H9 (cell line): ENCODE data around the gene RCAN3. TPM values are rescaled to one million over a fixed set of nuclear protein-coding genes. Genes with fewer than 3 reads are reported as not detected.

ENCODE experiments used
- DNase-seq: peaks from one replicate; pipeline ENCODE4 v3.0.0-alpha.2; 2017
- H2AFZ ChIP-seq: one replicate; pipeline ENCODE4 v1.6.1; 2013; ENCODE audit warnings: mild to moderate bottlenecking, low read length, control low read depth, moderate library complexity
- H2AK5ac ChIP-seq: 2 replicates; pipeline ENCODE4 v1.6.1; 2013; ENCODE audit warnings: low read length, control low read depth, mixed read lengths; ENCODE audit not compliant: insufficient read length
- H2BK120ac ChIP-seq: one replicate; pipeline ENCODE4 v1.6.1; 2013; ENCODE audit warnings: low read depth, mild to moderate bottlenecking, low read length, control low read depth, inconsistent platforms; ENCODE audit not compliant: poor library complexity, severe bottlenecking
- H2BK12ac ChIP-seq: 2 replicates; pipeline ENCODE4 v1.6.1; 2013; ENCODE audit warnings: low read length, control low read depth, mixed read lengths, low read depth; ENCODE audit not compliant: insufficient read length
- H2BK15ac ChIP-seq: 2 replicates; pipeline ENCODE4 v1.6.1; 2013; ENCODE audit warnings: low read depth, low read length, control low read depth
- H2BK20ac ChIP-seq: one replicate; pipeline ENCODE4 v1.6.1; 2013; ENCODE audit warnings: low read depth, mild to moderate bottlenecking, low read length, control low read depth, inconsistent platforms; ENCODE audit not compliant: poor library complexity, severe bottlenecking
- H2BK5ac ChIP-seq: 2 replicates; pipeline ENCODE4 v1.6.1; 2013; ENCODE audit warnings: low read length, control low read depth, mixed read lengths; ENCODE audit not compliant: insufficient read length
- H3K14ac ChIP-seq: 2 replicates; pipeline ENCODE4 v1.6.1; 2013; ENCODE audit warnings: low read length, control low read depth; ENCODE audit not compliant: insufficient read depth
- H3K18ac ChIP-seq: 2 replicates; pipeline ENCODE4 v1.6.1; 2013; ENCODE audit warnings: low read depth, mild to moderate bottlenecking, mixed read lengths, low read length, control low read depth; ENCODE audit not compliant: insufficient read length
- H3K23ac ChIP-seq: 2 replicates; pipeline ENCODE4 v1.6.1; 2013; ENCODE audit warnings: low read length, control low read depth, mixed read lengths, low read depth; ENCODE audit not compliant: insufficient read length
- H3K23me2 ChIP-seq: 2 replicates; pipeline ENCODE4 v1.6.1; 2013; ENCODE audit warnings: low read depth, mild to moderate bottlenecking, mixed read lengths, low read length, control low read depth; ENCODE audit not compliant: insufficient read length, poor library complexity, severe bottlenecking
- H3K27ac ChIP-seq: 2 replicates; pipeline ENCODE4 v1.5.1; 2013; ENCODE audit warnings: low read length, control low read depth, mixed read lengths, low read depth; ENCODE audit not compliant: insufficient read length
- H3K27me3 ChIP-seq: 2 replicates; pipeline ENCODE4 v1.6.1; 2013; ENCODE audit warnings: low read length, control low read depth, inconsistent platforms; ENCODE audit not compliant: insufficient read depth
- H3K4ac ChIP-seq: 2 replicates; pipeline ENCODE4 v1.6.1; 2013; ENCODE audit warnings: low read depth, mild to moderate bottlenecking, control low read depth, inconsistent platforms, low read length, moderate library complexity
- H3K4me1 ChIP-seq: 2 replicates; pipeline ENCODE4 v1.6.1; 2013; ENCODE audit warnings: low read length, control low read depth, inconsistent platforms; ENCODE audit not compliant: insufficient read depth
- H3K4me2 ChIP-seq: 2 replicates; pipeline ENCODE4 v1.6.1; 2013; ENCODE audit warnings: low read length, control low read depth, mixed read lengths; ENCODE audit not compliant: insufficient read length, insufficient read depth
- H3K56ac ChIP-seq: 2 replicates; pipeline ENCODE4 v1.6.1; 2013; ENCODE audit warnings: low read depth, mild to moderate bottlenecking, mixed read lengths, low read length, control low read depth; ENCODE audit not compliant: insufficient read length
- H3K79me1 ChIP-seq: 2 replicates; pipeline ENCODE4 v1.6.1; 2013; ENCODE audit warnings: low read depth, mild to moderate bottlenecking, moderate library complexity, low read length, control low read depth, inconsistent platforms; ENCODE audit not compliant: insufficient read depth, poor library complexity, severe bottlenecking
- H3K79me2 ChIP-seq: 2 replicates; pipeline ENCODE4 v1.6.1; 2013; ENCODE audit warnings: low read length, control low read depth, inconsistent platforms; ENCODE audit not compliant: insufficient read depth
- H3K9ac ChIP-seq: 2 replicates; pipeline ENCODE4 v1.6.1; 2013; ENCODE audit warnings: low read length, control low read depth, mixed read lengths; ENCODE audit not compliant: insufficient read length; ENCODE audit errors: extremely low read depth
- H3K9me3 ChIP-seq: one replicate; pipeline ENCODE4 v1.6.1; 2013; ENCODE audit warnings: low read depth, low read length, inconsistent platforms; ENCODE audit not compliant: control insufficient read depth
- H3T11ph ChIP-seq: one replicate; pipeline ENCODE4 v1.6.1; 2013; ENCODE audit warnings: mild to moderate bottlenecking, low read length, control low read depth, inconsistent platforms
- H4K20me1 ChIP-seq: one replicate; pipeline ENCODE4 v1.6.1; 2013; ENCODE audit not compliant: control insufficient read depth, insufficient read length, insufficient read depth
- H4K5ac ChIP-seq: 2 replicates; pipeline ENCODE4 v1.6.1; 2013; ENCODE audit warnings: low read depth, mild to moderate bottlenecking, mixed read lengths, low read length, control low read depth; ENCODE audit not compliant: insufficient read length
- H4K8ac ChIP-seq: replicated peaks from 2 replicates; pipeline ENCODE4 v1.6.1; 2013; ENCODE audit warnings: low read length, control low read depth, mixed read lengths, low read depth; ENCODE audit not compliant: insufficient read length
- H4K91ac ChIP-seq: 2 replicates; pipeline ENCODE4 v1.6.1; 2013; ENCODE audit warnings: low read depth, mild to moderate bottlenecking, moderate library complexity, mixed read lengths, low read length, control low read depth; ENCODE audit not compliant: insufficient read length
- H3K27ac Mint-ChIP-seq, 3 experiments: 2 replicates in 2 of 3; 3 replicates in 1 of 3; pipeline ENCODE4 v1.8.0; 2020 to 2021; ENCODE audit warnings: mixed read lengths in 3 of 3, mild to moderate bottlenecking in 1 of 3, moderate library complexity in 1 of 3
- H3K27me3 Mint-ChIP-seq: 2 replicates; pipeline ENCODE4 v1.8.0; 2021; ENCODE audit warnings: low read depth, mild to moderate bottlenecking, moderate library complexity, mixed read lengths
- H3K36me3 Mint-ChIP-seq, 3 experiments: 2 replicates in 2 of 3; 3 replicates in 1 of 3; pipeline ENCODE4 v1.8.0; 2020 to 2021; ENCODE audit warnings: low read depth in 3 of 3, mixed read lengths in 3 of 3; ENCODE audit not compliant: insufficient read depth in 1 of 3
- H3K4me1 Mint-ChIP-seq, 2 experiments: 2 replicates each; pipeline ENCODE4 v1.8.0; 2020; ENCODE audit warnings: mixed read lengths in 2 of 2
- H3K4me3 Mint-ChIP-seq, 2 experiments: 2 replicates in 1 of 2; 3 replicates in 1 of 2; pipeline ENCODE4 v1.8.0; 2020 to 2021; ENCODE audit warnings: mild to moderate bottlenecking in 2 of 2, mixed read lengths in 2 of 2, moderate library complexity in 1 of 2
- H3K9me3 Mint-ChIP-seq, 2 experiments: 2 replicates in 1 of 2; 3 replicates in 1 of 2; pipeline ENCODE4 v1.8.0; 2020; ENCODE audit warnings: mild to moderate bottlenecking in 2 of 2, mixed read lengths in 2 of 2, moderate library complexity in 1 of 2
- WGBS: extraction: QIAGEN DNeasy Blood & Tissue Kit; methylation state at CpG from one replicate; pipeline ENCODE4 v1.1.7; 2013; ENCODE audit warnings: missing lambda C conversion rate, low lambda C conversion rate, mixed read lengths; ENCODE audit not compliant: insufficient read length; ENCODE audit errors: extremely low coverage; 5-methylcytosine and 5-hydroxymethylcytosine counted together
- total RNA-seq: library from RNA; stranded (reverse); gene quantifications from 2 replicates; pipeline ENCODE4 v1.2.1, GENCODE V29; 2021
- TF ChIP-seq, protein P1 (sequence below): fragments of 200-600 bp; sonication (generic); conservative IDR thresholded peaks from 3 replicates; pipeline ENCODE4 v1.8.0; 2021; ENCODE audit warnings: antibody characterized with exemption, mild to moderate bottlenecking

Gene RCAN3
- total RNA-seq, 1 experiment from 2014 or later, result 13.0 TPM

DNA sequence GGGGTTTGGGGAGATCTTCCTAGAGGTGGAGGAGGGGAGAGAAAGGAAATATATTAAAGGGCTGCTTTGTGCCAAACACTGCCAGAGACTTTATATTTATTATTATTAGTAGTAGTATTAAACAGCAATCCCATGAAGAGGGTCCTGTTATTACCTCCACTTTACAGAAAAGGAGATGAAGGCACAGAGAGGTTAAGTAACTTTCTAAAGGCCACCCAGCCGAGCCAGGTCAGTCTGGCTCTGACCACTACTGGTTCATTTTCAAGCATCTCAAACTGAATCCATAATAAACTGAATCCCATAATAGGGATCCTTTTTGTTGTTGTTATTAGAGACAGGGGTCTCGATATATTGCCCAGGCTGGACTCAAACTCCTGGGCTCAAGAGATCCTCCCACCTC, 65.8 kb downstream of the RCAN3 start:
- Histone ChIP-seq H3K9me3 (no peaks in the 10 kb centered on the region), H3T11ph (no peak overlapping the region), H3K4me1 (peaks cover 2% of the 10 kb centered on the region; the same call in 1 of the 2 replicates), H2BK120ac (no peak overlapping the region), H3K18ac (no peak overlapping the region), H3K23ac (no peak overlapping the region), H4K20me1 (no peaks in the 10 kb centered on the region), H3K23me2 (no peaks in the 10 kb centered on the region), H2AFZ (no peak overlapping the region), H3K79me2 (no peaks in the 10 kb centered on the region), H3K27ac (no peak overlapping the region), H2BK5ac (no peak overlapping the region), H2BK20ac (no peak overlapping the region), H3K79me1 (no peaks in the 10 kb centered on the region), H3K27me3 (no peaks in the 10 kb centered on the region), H2BK12ac (no peak overlapping the region), H3K4me2 (no peak overlapping the region), H2BK15ac (no peak overlapping the region), H3K14ac (no peak overlapping the region), H4K8ac (no peak overlapping the region), H3K4ac (no peak overlapping the region), H2AK5ac (no peak overlapping the region), H3K56ac (no peak overlapping the region), H4K5ac (no peak overlapping the region), H3K9ac (no peak overlapping the region), H4K91ac (no peak overlapping the region)
- H3K4me1 Mint-ChIP-seq, result peaks cover 17 to 24% of the 10 kb centered on the region in 2 experiments
- H3K9me3 Mint-ChIP-seq, result peaks cover 4 to 7% of the 10 kb centered on the region in 2 experiments; a peak in 4 of 5 replicates
- DNase-seq, result no peak
- no peak overlapping the region for H3K27ac Mint-ChIP-seq
- H3K4me3 Mint-ChIP-seq, result no peak overlapping the region
- peaks cover 0 to 3% (median 0%) of the 10 kb centered on the region in 3 experiments; a peak in 2 of 7 replicates for H3K36me3 Mint-ChIP-seq
- TF ChIP-seq, protein P1, sequence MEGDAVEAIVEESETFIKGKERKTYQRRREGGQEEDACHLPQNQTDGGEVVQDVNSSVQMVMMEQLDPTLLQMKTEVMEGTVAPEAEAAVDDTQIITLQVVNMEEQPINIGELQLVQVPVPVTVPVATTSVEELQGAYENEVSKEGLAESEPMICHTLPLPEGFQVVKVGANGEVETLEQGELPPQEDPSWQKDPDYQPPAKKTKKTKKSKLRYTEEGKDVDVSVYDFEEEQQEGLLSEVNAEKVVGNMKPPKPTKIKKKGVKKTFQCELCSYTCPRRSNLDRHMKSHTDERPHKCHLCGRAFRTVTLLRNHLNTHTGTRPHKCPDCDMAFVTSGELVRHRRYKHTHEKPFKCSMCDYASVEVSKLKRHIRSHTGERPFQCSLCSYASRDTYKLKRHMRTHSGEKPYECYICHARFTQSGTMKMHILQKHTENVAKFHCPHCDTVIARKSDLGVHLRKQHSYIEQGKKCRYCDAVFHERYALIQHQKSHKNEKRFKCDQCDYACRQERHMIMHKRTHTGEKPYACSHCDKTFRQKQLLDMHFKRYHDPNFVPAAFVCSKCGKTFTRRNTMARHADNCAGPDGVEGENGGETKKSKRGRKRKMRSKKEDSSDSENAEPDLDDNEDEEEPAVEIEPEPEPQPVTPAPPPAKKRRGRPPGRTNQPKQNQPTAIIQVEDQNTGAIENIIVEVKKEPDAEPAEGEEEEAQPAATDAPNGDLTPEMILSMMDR, result no peak
- WGBS, result no CpG with 5 or more reads among the region's 2 CpGs
- H3K27me3 Mint-ChIP-seq, result 0 out of 2 replicates have a peak, but pooled peaks cover 2% of the 10 kb centered on the region
